ENCODE results near the gene RBM23.
"Not testable (repeated sequence)": the region's sequence is repeated elsewhere in the genome, so short reads cannot be mapped to it uniquely, and the experiment has no call there.

The RBM23 gene

GRCh38 chr14:22952418-22952817, 33.5 kb upstream of the RBM23 start:
- no peak for TF ChIP-seq POLR2A (IDR thresholded peaks at IDR 0.05; ENCODE audit: extremely low read depth, insufficient read length)
- no peak for TF ChIP-seq CTCF (IDR thresholded peaks at IDR 0.05; ENCODE audit: low read depth, low read length)
- no peak for TF ChIP-seq MAX (IDR thresholded peaks at IDR 0.05; ENCODE audit: low read depth, low read length)
- no peak for TF ChIP-seq MYC (IDR thresholded peaks at IDR 0.05; ENCODE audit: low read depth, low read length)
- H3K4me3 ChIP-seq (ENCODE audit: low read depth, low read length) = no peak overlapping the region
- DNase-seq (ENCODE audit: low read depth) = no peak

- peak; percentile 46 for DNase-seq (ENCODE audit: low read depth)
- not testable (repeated sequence) for H3K4me3 ChIP-seq (ENCODE audit: low read depth, low read length)
These were observed 32.8 kb upstream of the RBM23 start for GRCh38 chr14:22951795-22952194.

GRCh38 chr14:22945642-22946041, 26.7 kb upstream of the RBM23 start:
- TF ChIP-seq CTCF (IDR thresholded peaks at IDR 0.05; ENCODE audit: low read depth, low read length) (no peak), MAX (IDR thresholded peaks at IDR 0.05; ENCODE audit: low read depth, low read length) (no peak)
- H3K4me3 ChIP-seq (ENCODE audit: low read depth, low read length) = no peak overlapping the region
- no peak for DNase-seq (ENCODE audit: low read depth)

GRCh38 chr14:22939684-22940083, 20.7 kb upstream of the RBM23 start:
- DNase-seq (ENCODE audit: low read depth) = no peak
- H3K4me3 ChIP-seq (ENCODE audit: low read depth, low read length) = no peak overlapping the region
- TF ChIP-seq MAX (IDR thresholded peaks at IDR 0.05; ENCODE audit: low read depth, low read length) (no peak), CTCF (IDR thresholded peaks at IDR 0.05; ENCODE audit: low read depth, low read length) (no peak), MYC (IDR thresholded peaks at IDR 0.05; ENCODE audit: low read depth, low read length) (no peak), POLR2A (IDR thresholded peaks at IDR 0.05; ENCODE audit: extremely low read depth, insufficient read length) (no peak)

GRCh38 chr14:22935156-22935555, 16.2 kb upstream of the RBM23 start:
- no peak for TF ChIP-seq POLR2A (IDR thresholded peaks at IDR 0.05; ENCODE audit: extremely low read depth, insufficient read length)
- TF ChIP-seq MAX (IDR thresholded peaks at IDR 0.05; ENCODE audit: low read depth, low read length) = no peak
- TF ChIP-seq CTCF (IDR thresholded peaks at IDR 0.05; ENCODE audit: low read depth, low read length) = no peak
- TF ChIP-seq MYC (IDR thresholded peaks at IDR 0.05; ENCODE audit: low read depth, low read length) = no peak
- no peak overlapping the region for H3K4me3 ChIP-seq (ENCODE audit: low read depth, low read length)
- DNase-seq (ENCODE audit: low read depth) = no peak

GRCh38 chr14:22932146-22932545, 13.2 kb upstream of the RBM23 start:
- no peak for DNase-seq (ENCODE audit: low read depth)
- no peak for TF ChIP-seq POLR2A (IDR thresholded peaks at IDR 0.05; ENCODE audit: extremely low read depth, insufficient read length)
- no peak for TF ChIP-seq MYC (IDR thresholded peaks at IDR 0.05; ENCODE audit: low read depth, low read length)

GRCh38 chr14:22929961-22930364, 11.0 kb upstream of the RBM23 start:
- DNase-seq (ENCODE audit: low read depth) = no peak
- TF ChIP-seq MYC (IDR thresholded peaks at IDR 0.05; ENCODE audit: low read depth, low read length) (no peak), CTCF (IDR thresholded peaks at IDR 0.05; ENCODE audit: low read depth, low read length) (no peak), POLR2A (IDR thresholded peaks at IDR 0.05; ENCODE audit: extremely low read depth, insufficient read length) (no peak), MAX (IDR thresholded peaks at IDR 0.05; ENCODE audit: low read depth, low read length) (no peak)

More at GRCh38 chr14:22932146-22932545, 13.2 kb upstream of the RBM23 start:
- no peak overlapping the region for H3K4me3 ChIP-seq (ENCODE audit: low read depth, low read length)

More at GRCh38 chr14:22929961-22930364, 11.0 kb upstream of the RBM23 start:
- peak overlapping the region; percentile 95 for H3K4me3 ChIP-seq (ENCODE audit: low read depth, low read length)
